Motor neuron (in vitro differentiated cells): ENCODE results near the gene DSCAML1. TPM values are rescaled to one million over a fixed set of nuclear protein-coding genes. Genes with fewer than 3 reads are reported as not detected.

Experiments
- ATAC-seq, 8 experiments: fragments of 200-7000 bp; cut with Tn5 transposase; replicated peaks in 6 of 8; 2 replicates each; pipeline ENCODE4 v1.8.0; 2021; ENCODE audit warnings: mild to moderate bottlenecking in 8 of 8, moderate library complexity in 8 of 8
- H3K27ac ChIP-seq, 2 donors: fragments of 250-450 bp; sonication (Bioruptor Pico); 2 replicates each; pipeline ENCODE4 v1.9.0; 2021; ENCODE audit warnings: antibody characterized with exemption in 2 of 2, mild to moderate bottlenecking in 2 of 2, moderate library complexity in 1 of 2
- H3K4me1 ChIP-seq, 2 donors: fragments of 250-450 bp; sonication (Bioruptor Pico); replicated peaks in 1 of 2; 2 replicates each; pipeline ENCODE4 v1.6.1; 2021; ENCODE audit warnings: antibody characterized with exemption in 2 of 2, mild to moderate bottlenecking in 2 of 2, moderate library complexity in 1 of 2
- H3K4me3 ChIP-seq, 5 donors: fragments of 250-450 bp; sonication (Bioruptor Pico); 2 replicates each; pipeline ENCODE4 v1.9.0; 2021; ENCODE audit warnings: antibody characterized with exemption in 5 of 5, mild to moderate bottlenecking in 5 of 5, moderate library complexity in 4 of 5
- WGBS, 10 experiments: fragments of 450-650 bp; shearing (Covaris generic); methylation state at CpG; one replicate each; pipeline ENCODE4 v1.0.0; 2022; 5-methylcytosine and 5-hydroxymethylcytosine counted together
- in situ Hi-C, 9 experiments: fragments of 400-800 bp; cut with MboI; loops; one replicate each; pipeline ENCODE4 v1.15.0; 2021; ENCODE audit warnings: low sequenced_read_pairs in 9 of 9, low pct_unique_long_range_greater_than_20kb in 2 of 9; ENCODE audit not compliant: unreplicated experiment in 9 of 9
- total RNA-seq, 8 experiments: library from RNA; unstranded; fragments of 300-600 nt; gene quantifications; 2 replicates each; pipeline versions ENCODE4 v1.2.3 to v1.2.4, GENCODE V29; 2022

The DSCAML1 gene
- total RNA-seq, 8 experiments from 2014 or later: 0.08 to 0.71 (median 0.42) TPM; not detected in 2

- WGBS, 10 experiments: 0 to 71% (median 18%) methylated on average over 1 to 2 of the region's 2 CpGs; no CpG with 5 or more reads in 2 of the 10 experiments
- in situ Hi-C loops: no loop called here
- Histone ChIP-seq H3K27ac (no peak overlapping the region), H3K4me3 (no peak overlapping the region), H3K4me1 (peaks cover 26 to 28% of the 10 kb centered on the region in 2 donors)
- peak in 5 of 8 experiments; percentile 49 to 77 (median 68) for ATAC-seq
Observed at GRCh38 chr11:117752071-117752470, 44.9 kb downstream of the DSCAML1 start.

- in situ Hi-C loops: no loop called here
- peak in 3 of 8 experiments; percentile 26 to 44 (median 44) for ATAC-seq
- 56 to 89% (median 82%) methylated on average over 3 to 11 of the region's 14 CpGs; no CpG with 5 or more reads in 2 of the 10 experiments for WGBS, 10 experiments
- no peak overlapping the region for H3K4me3 ChIP-seq
- H3K27ac ChIP-seq: no peak overlapping the region
- peaks cover 26 to 29% of the 10 kb centered on the region in 2 donors for H3K4me1 ChIP-seq
Observed at GRCh38 chr11:117750916-117751662, 45.9 kb downstream of the DSCAML1 start.

DNA sequence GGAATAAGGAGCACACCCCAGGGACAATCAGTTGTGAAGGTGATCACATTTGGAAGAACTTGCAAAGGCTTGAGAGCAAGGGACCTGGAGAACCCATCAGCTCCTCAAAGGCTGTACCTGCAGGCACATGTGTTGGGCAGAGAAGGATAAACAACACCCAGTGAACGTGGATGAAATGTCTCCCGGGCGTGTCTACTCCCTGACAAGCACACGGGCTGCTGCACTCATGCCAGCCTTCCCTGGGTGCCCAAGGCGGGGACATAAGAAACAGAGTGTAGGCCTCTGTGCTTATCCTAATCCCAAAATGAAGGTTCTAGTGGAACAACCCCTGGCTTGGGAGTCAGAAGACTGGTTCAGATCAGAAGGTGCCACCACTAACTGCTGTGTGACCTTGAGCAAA lies 46.7 kb downstream of the DSCAML1 start:
- H3K27ac ChIP-seq: no peak overlapping the region
- in situ Hi-C loops: no loop called here
- 33 to 100% (median 100%) methylated on average over 1 to 3 of the region's 5 CpGs; no CpG with 5 or more reads in 7 of the 10 experiments for WGBS, 10 experiments
- H3K4me1 ChIP-seq: peaks cover 26 to 29% of the 10 kb centered on the region in 2 donors
- no peak for ATAC-seq
- H3K4me3 ChIP-seq: no peak overlapping the region

- no peak overlapping the region for H3K27ac ChIP-seq
- in situ Hi-C loops: no loop called here
Observed at GRCh38 chr11:117749541-117749910, 47.5 kb downstream of the DSCAML1 start.

GRCh38 chr11:117748771-117749540 lies 48.1 kb downstream of the DSCAML1 start:
- Histone ChIP-seq H3K4me3 (no peak overlapping the region), H3K27ac (no peak overlapping the region), H3K4me1 (peaks cover 22 to 34% of the 10 kb centered on the region in 2 donors)
- WGBS, 10 experiments: 58 to 90% (median 70%) methylated on average over 2 to 7 of the region's 14 CpGs; no CpG with 5 or more reads in 7 of the 10 experiments
- in situ Hi-C loops: no loop called here
- no peak for ATAC-seq

More at GRCh38 chr11:117749541-117749910, 47.5 kb downstream of the DSCAML1 start:
- Histone ChIP-seq H3K4me1 (peaks cover 26 to 36% of the 10 kb centered on the region in 2 donors), H3K4me3 (no peak overlapping the region)
- ATAC-seq: no peak
- WGBS, 10 experiments: 38 to 100% (median 84%) methylated on average over 1 to 3 of the region's 8 CpGs; no CpG with 5 or more reads in 4 of the 10 experiments

DNA sequence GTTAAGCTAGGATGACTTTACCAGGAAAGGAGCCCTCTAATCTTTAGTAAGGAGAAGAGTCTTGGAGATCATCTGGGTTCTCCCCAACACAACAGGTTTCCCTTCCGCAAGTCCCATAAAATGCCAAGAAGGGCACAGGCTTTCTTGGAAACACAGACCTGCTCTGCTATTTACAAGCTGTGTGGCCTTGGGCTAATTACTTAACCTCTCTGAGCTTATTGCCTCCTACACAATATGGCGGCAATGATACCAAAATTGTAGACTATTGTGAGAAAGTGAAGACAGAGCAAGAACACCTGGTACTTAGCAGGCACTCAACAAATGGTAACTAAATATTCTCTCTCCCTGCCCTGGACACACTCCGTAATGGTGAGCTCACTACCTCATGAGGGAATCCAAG lies 49.1 kb downstream of the DSCAML1 start:
- 42 to 100% (median 87%) methylated on average over 1 to 3 of the region's 3 CpGs; no CpG with 5 or more reads in 4 of the 10 experiments for WGBS, 10 experiments
- in situ Hi-C loops: no loop called here
- H3K4me1 ChIP-seq: peaks cover 21 to 38% of the 10 kb centered on the region in 2 donors

GRCh38 chr11:117745346-117745745 lies 51.7 kb downstream of the DSCAML1 start:
- WGBS, 10 experiments: 55 to 100% (median 82%) methylated on average over 2 of the region's 7 CpGs; no CpG with 5 or more reads in 6 of the 10 experiments
- ATAC-seq: no peak
- H3K4me1 ChIP-seq: peaks cover 4 to 20% of the 10 kb centered on the region in 2 donors
- no peak overlapping the region for H3K4me3 ChIP-seq
- in situ Hi-C loops: no loop called here
- H3K27ac ChIP-seq: no peak overlapping the region

More for the DNA sequence above, 49.1 kb downstream of the DSCAML1 start:
- Histone ChIP-seq H3K27ac (no peak overlapping the region), H3K4me3 (no peak overlapping the region)
- ATAC-seq: no peak

DNA sequence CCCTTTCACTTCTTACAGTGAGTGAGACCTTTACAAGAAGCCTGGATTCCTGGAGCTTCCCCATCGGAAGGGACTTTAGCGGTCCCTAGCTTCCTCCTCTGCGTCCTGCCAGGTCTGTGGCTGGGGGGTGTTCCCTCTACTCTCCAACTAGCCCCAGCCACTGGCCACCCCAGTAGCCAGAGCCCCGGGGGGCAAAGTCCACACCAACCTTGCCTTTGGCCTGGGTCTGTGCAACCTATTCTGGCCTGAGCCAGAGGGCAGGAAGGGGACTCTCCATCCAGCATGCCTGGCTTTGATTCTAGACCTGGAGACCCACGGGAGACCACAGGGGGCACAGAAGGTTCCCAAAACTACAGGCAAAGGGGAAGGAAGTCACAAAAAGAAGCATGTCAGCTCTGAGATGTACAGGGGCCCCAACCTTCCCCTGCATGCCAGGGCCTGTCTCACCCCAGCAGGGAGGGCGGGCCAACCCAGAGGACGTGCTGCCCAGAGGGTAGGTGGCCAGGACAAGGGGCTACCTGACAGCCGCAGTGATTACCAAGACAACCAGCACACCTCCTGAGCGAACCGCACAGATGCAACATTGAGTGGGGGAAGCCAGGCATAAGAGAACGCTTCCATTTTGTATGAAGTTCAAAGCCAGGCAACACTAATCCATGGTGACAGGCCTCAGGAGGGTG lies 52.4 kb downstream of the DSCAML1 start:
- WGBS, 10 experiments: 30 to 70% (median 55%) methylated on average over 2 to 4 of the region's 11 CpGs; no CpG with 5 or more reads in 6 of the 10 experiments
- no peak overlapping the region for H3K27ac ChIP-seq
- no peak overlapping the region for H3K4me3 ChIP-seq
- H3K4me1 ChIP-seq: peaks cover 4 to 20% of the 10 kb centered on the region in 2 donors
- in situ Hi-C loops: no loop called here
- peak in 5 of 8 experiments; percentile 21 to 36 (median 35) for ATAC-seq

- peaks cover 0 to 24% of the 10 kb centered on the region in 2 donors for H3K4me1 ChIP-seq
- whole genome bisulfite sequencing, 10 experiments: 0 to 100% (median 79%) methylated on average over 1 to 7 of the region's 9 CpGs; no CpG with 5 or more reads in 1 of the 10 experiments
- peak in 3 of 8 experiments; percentile 18 to 63 (median 43) for ATAC-seq
- H3K4me3 ChIP-seq: no peak overlapping the region
- no peak overlapping the region for H3K27ac ChIP-seq
- in situ Hi-C loops: no loop called here
Observed at GRCh38 chr11:117743121-117743815, 53.7 kb downstream of the DSCAML1 start.

DNA sequence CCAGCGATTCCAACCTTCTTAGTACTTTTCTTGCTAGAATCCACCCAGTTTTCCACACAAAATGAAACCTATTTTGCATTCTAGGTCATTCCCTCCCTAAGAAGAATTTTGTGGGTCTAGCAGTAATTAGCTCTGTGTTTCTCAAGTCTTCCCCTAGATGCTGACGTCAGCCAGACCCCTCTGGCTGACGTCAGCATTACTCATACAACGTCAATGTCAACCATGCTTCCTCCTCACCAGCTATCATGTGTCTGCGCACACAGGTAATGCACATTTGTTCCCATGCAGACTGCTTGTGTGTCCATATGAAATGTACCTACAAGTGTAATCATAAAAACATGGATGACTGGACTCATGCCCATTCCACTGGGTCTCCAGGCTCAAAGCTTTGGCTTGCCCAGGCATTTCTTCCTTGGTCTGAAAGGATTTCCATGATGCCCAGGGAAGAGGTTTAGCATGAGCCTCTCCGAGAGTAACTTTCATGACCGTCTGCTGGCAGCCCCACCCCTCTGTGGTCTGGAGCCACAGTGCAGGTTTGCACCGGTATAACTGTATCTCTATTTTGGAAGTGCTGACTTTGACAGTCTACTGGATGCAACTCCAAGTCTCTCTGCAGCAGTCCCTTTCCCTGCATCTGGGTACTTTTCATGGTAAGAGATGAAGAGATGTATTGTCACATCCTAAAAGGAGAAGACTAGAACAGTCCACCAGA lies 58.6 kb downstream of the DSCAML1 start:
- in situ Hi-C loops: no loop called here
- no peak overlapping the region for H3K27ac ChIP-seq
- no peak overlapping the region for H3K4me3 ChIP-seq
- WGBS, 10 experiments: 20 to 90% (median 74%) methylated on average over 1 to 8 of the region's 8 CpGs; no CpG with 5 or more reads in 3 of the 10 experiments
- peaks cover 11 to 27% of the 10 kb centered on the region in 2 donors for H3K4me1 ChIP-seq
- ATAC-seq: peak in 5 of 8 experiments; percentile 38 to 80 (median 71)

- in situ Hi-C loops: no loop called here
- Histone ChIP-seq H3K27ac (no peak overlapping the region), H3K4me3 (no peak overlapping the region), H3K4me1 (peaks cover 11 to 32% of the 10 kb centered on the region in 2 donors)
- ATAC-seq: peak in 3 of 8 experiments; percentile 7 to 21 (median 14)
- WGBS, 10 experiments: 51 to 100% (median 76%) methylated on average over 1 to 4 of the region's 9 CpGs; no CpG with 5 or more reads in 4 of the 10 experiments
Observed at GRCh38 chr11:117735350-117735977, 61.6 kb downstream of the DSCAML1 start.
